ENCODE data around the gene RNASE7. TPM values are rescaled to one million over a fixed set of nuclear protein-coding genes. Genes with fewer than 3 reads are reported as not detected.

The RNASE7 gene
- total RNA-seq, 1 experiment from 2014 or later: not detected

GRCh38 chr14:21077672-21078071, 35.5 kb downstream of the RNASE7 start:
- H3K4me3 ChIP-seq (replicated peaks in 1 of 2; ENCODE audit: low read depth in 1 of 2, low read length in 2 of 2): no peak overlapping the region
- no peak for TF ChIP-seq CTCF (IDR thresholded peaks at IDR 0.05 in 2 of 3, conservative IDR thresholded peaks at IDR 0.05 in 1 of 3; ENCODE audit: borderline replicate concordance in 1 of 3, insufficient read depth in 1 of 3, low read depth in 2 of 3, low read length in 2 of 3)
- TF ChIP-seq EGR1 (IDR thresholded peaks at IDR 0.05; ENCODE audit: low read depth): no peak
- TF ChIP-seq EZH2 (IDR thresholded peaks at IDR 0.05): no peak
- TF ChIP-seq SRF (IDR thresholded peaks at IDR 0.05; ENCODE audit: low read depth): no peak
- TF ChIP-seq YY1 (IDR thresholded peaks at IDR 0.05; ENCODE audit: extremely low read depth, insufficient replicate concordance, low read depth, low read length): no peak
- TF ChIP-seq CEBPB (IDR thresholded peaks at IDR 0.05; ENCODE audit: low read depth): no peak
- no peak for TF ChIP-seq POLR2AphosphoS5 (IDR thresholded peaks at IDR 0.05; ENCODE audit: low read depth, low read length)
- TF ChIP-seq ZNF274 (IDR thresholded peaks at IDR 0.05; ENCODE audit: low read depth, low read length): no peak
- no peak for TF ChIP-seq POLR2A (IDR thresholded peaks at IDR 0.05; ENCODE audit: borderline replicate concordance, extremely low read depth, insufficient read depth, insufficient read length)
- ATAC-seq: no peak
- RAD21 ChIA-PET (ENCODE audit: low non-redundant PET in 1 of 2, low total read pairs in 2 of 2, uncharacterized antibody in 2 of 2, unreplicated experiment in 2 of 2): no interaction called here
- BruUV-seq (replicated peaks): no TSS peak
- POLR2A ChIA-PET: no interaction called here
- H2AFZ ChIP-seq (ENCODE audit: low read depth, low read length, poor library complexity, severe bottlenecking): no peak overlapping the region
- H3K36me3 ChIP-seq (ENCODE audit: control insufficient read depth in 1 of 2, insufficient read depth in 2 of 2, low read length in 2 of 2): no peaks in the 10 kb centered on the region; a peak in 1 of 4 replicates
- intact Hi-C loops (cut with micrococcal nuclease): no loop called here
- peaks cover under 1 to 4% of the 10 kb centered on the region in 2 experiments; a peak in 3 of 4 replicates for H3K4me1 ChIP-seq (ENCODE audit: control insufficient read depth in 1 of 2, insufficient read depth in 2 of 2, low read length in 2 of 2)
- H3K27me3 ChIP-seq (ENCODE audit: insufficient read depth, low read length): no peaks in the 10 kb centered on the region
- H3K27ac ChIP-seq (ENCODE audit: low read depth, low read length): no peak overlapping the region
- no peaks in the 10 kb centered on the region for H4K20me1 ChIP-seq (ENCODE audit: insufficient read depth)
- CTCF ChIA-PET: no interaction called here
- no peak for DNase-seq (ENCODE audit: low read depth, low spot score)
- H3K4me2 ChIP-seq (ENCODE audit: low read length): no peak overlapping the region
- H3K9ac ChIP-seq (ENCODE audit: low read length): no peak overlapping the region
- H3K9me3 ChIP-seq (ENCODE audit: control insufficient read depth in 1 of 2, insufficient read depth in 1 of 2, low read depth in 1 of 2, low read length in 2 of 2): no peaks in the 10 kb centered on the region
- no peaks in the 10 kb centered on the region for H3K79me2 ChIP-seq (ENCODE audit: insufficient read depth, low read length)
- no peaks in the 10 kb centered on the region for H3K9me2 ChIP-seq (ENCODE audit: insufficient read depth)

GRCh38 chr14:21078287-21078686, 36.1 kb downstream of the RNASE7 start:
- Histone ChIP-seq H3K4me1 (ENCODE audit: control insufficient read depth in 1 of 2, insufficient read depth in 2 of 2, low read length in 2 of 2) (peaks cover 3 to 10% of the 10 kb centered on the region in 2 experiments; a peak in 3 of 4 replicates), H3K79me2 (ENCODE audit: insufficient read depth, low read length) (no peaks in the 10 kb centered on the region), H3K9ac (ENCODE audit: low read length) (no peak overlapping the region), H3K4me2 (ENCODE audit: low read length) (no peak overlapping the region), H3K27ac (ENCODE audit: low read depth, low read length) (no peak overlapping the region), H2AFZ (ENCODE audit: low read depth, low read length, poor library complexity, severe bottlenecking) (no peak overlapping the region), H3K36me3 (ENCODE audit: control insufficient read depth in 1 of 2, insufficient read depth in 2 of 2, low read length in 2 of 2) (no peaks in the 10 kb centered on the region; a peak in 1 of 4 replicates), H3K27me3 (ENCODE audit: insufficient read depth, low read length) (no peaks in the 10 kb centered on the region), H3K9me2 (ENCODE audit: insufficient read depth) (no peaks in the 10 kb centered on the region), H4K20me1 (ENCODE audit: insufficient read depth) (no peaks in the 10 kb centered on the region), H3K9me3 (ENCODE audit: control insufficient read depth in 1 of 2, insufficient read depth in 1 of 2, low read depth in 1 of 2, low read length in 2 of 2) (no peaks in the 10 kb centered on the region), H3K4me3 (replicated peaks in 1 of 2; ENCODE audit: low read depth in 1 of 2, low read length in 2 of 2) (no peak overlapping the region)
- RAD21 ChIA-PET (ENCODE audit: low non-redundant PET in 1 of 2, low total read pairs in 2 of 2, uncharacterized antibody in 2 of 2, unreplicated experiment in 2 of 2): no interaction called here
- intact Hi-C loops (cut with micrococcal nuclease): no loop called here
- ATAC-seq: no peak
- BruUV-seq (replicated peaks): no TSS peak
- CTCF ChIA-PET: no interaction called here
- POLR2A ChIA-PET: no interaction called here
- no peak for DNase-seq (ENCODE audit: low read depth, low spot score)
- TF ChIP-seq SP1 (IDR thresholded peaks at IDR 0.05; ENCODE audit: low read depth) (no peak), CBX3 (IDR thresholded peaks at IDR 0.05; ENCODE audit: low read depth) (no peak), REST (IDR thresholded peaks at IDR 0.05; ENCODE audit: low read depth) (no peak), SIN3A (IDR thresholded peaks at IDR 0.05; ENCODE audit: low read depth) (no peak), MAX (IDR thresholded peaks at IDR 0.05) (no peak), ZNF274 (IDR thresholded peaks at IDR 0.05; ENCODE audit: low read depth, low read length) (no peak), POLR2A (IDR thresholded peaks at IDR 0.05; ENCODE audit: borderline replicate concordance, extremely low read depth, insufficient read depth, insufficient read length) (no peak)
